AG10803 (cell line): ENCODE results near the gene RACGAP1.

ENCODE experiments used
- DNase-seq: peaks from one replicate; pipeline ENCODE4 v3.0.0; 2010; ENCODE audit warnings: low read depth
- H3K4me3 ChIP-seq: 2 replicates; pipeline ENCODE4 v1.5.1; 2011; ENCODE audit warnings: mild to moderate bottlenecking, low read length, control low read depth
- CTCF ChIP-seq: conservative IDR thresholded peaks from 2 replicates; pipeline ENCODE4 v1.5.1; 2011; ENCODE audit warnings: mild to moderate bottlenecking, low read length, control low read depth, inconsistent platforms

RACGAP1 gene

GRCh38 chr12:49979791-49980190, 45.5 kb downstream of the RACGAP1 start:
- no peak for TF ChIP-seq CTCF
- DNase-seq: no peak
- H3K4me3 ChIP-seq: no peak overlapping the region

GRCh38 chr12:49979016-49979586, 46.2 kb downstream of the RACGAP1 start:
- no peak for TF ChIP-seq CTCF
- DNase-seq: no peak
- H3K4me3 ChIP-seq: no peak overlapping the region

GRCh38 chr12:49978125-49978524, 47.2 kb downstream of the RACGAP1 start:
- H3K4me3 ChIP-seq: no peak overlapping the region
- no peak for TF ChIP-seq CTCF
- no peak for DNase-seq

GRCh38 chr12:49976557-49976956, 48.7 kb downstream of the RACGAP1 start:
- DNase-seq: no peak
- no peak overlapping the region for H3K4me3 ChIP-seq
- TF ChIP-seq CTCF: no peak

DNA sequence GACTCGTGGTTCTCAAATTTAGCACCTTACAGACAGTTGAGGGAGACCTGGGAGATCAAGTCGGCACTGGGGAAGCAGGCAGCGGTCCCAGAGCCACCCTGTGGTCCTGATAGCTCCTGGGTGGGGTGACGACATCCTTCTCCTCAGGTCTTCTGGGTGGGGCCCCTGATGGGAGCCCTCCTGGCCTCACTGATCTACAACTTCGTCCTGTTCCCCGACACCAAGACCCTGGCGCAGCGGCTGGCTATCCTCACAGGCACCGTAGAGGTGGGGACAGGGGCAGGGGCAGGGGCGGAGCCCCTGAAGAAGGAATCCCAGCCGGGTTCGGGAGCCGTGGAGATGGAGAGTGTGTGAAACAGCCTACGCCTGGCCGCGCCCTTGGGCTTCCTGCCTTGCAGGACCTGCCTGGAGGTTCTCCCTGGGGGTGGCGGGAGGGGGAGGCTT, 50.0 kb downstream of the RACGAP1 start:
- no peak for TF ChIP-seq CTCF
- H3K4me3 ChIP-seq: no peak overlapping the region
- no peak for DNase-seq

- TF ChIP-seq CTCF: no peak
- DNase-seq: no peak
- H3K4me3 ChIP-seq: no peak overlapping the region
Measured at GRCh38 chr12:49974677-49975317, 50.5 kb downstream of the RACGAP1 start.

DNA sequence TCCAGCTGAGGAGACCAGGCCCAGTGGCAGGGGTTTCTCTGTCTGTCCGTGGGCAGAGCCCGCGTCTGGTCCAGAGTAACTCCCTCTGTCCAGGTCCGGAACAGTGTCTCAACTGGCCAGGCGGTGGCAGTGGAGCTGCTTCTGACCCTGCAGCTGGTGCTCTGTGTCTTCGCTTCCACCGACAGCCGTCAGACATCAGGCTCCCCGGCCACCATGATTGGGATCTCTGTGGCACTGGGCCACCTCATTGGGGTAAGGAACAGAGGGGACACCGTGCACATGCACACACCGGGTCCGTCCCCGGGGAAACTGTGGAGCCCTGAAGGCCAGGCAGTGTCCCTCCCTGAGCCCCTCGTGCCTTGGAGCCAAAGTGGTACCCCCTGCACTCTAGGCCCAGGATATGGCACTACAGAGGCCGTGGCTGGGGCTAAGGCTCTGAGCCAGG, 51.0 kb downstream of the RACGAP1 start:
- peak; percentile 64 for DNase-seq
- H3K4me3 ChIP-seq: no peak overlapping the region
- peak; percentile 75 for TF ChIP-seq CTCF
